Measurements from ENCODE around the gene SEMA3A. TPM values are rescaled to one million over a fixed set of nuclear protein-coding genes. Genes with fewer than 3 reads are reported as not detected.

The SEMA3A gene
- total RNA-seq, 1 experiment from 2014 or later = 43.3 TPM

DNA sequence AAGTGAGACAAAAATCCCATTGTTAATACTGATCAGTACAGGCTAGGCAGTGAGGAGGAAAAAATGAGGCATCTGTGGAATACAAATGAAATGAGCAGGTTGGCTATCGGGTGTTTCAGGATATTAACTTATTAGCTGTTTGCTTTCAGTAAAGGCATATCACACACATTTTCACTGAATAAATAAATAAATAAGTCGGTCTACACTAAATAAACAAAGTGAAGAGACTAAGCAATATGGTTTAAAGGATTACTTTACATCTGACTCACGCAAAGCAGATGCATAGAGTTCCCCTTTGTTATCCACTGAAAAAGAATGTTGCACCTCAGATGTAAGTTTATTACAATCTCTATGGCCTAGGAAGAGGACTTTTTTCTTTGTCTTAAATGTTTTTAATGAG lies 6.3 kb upstream of the SEMA3A start:
- ChIA-PET POLR2A (no interaction called here), CTCF (no interaction called here)
- Histone ChIP-seq H3K4me3 (ENCODE audit: low read depth in 2 of 2, low read length in 2 of 2) (no peak overlapping the region), H3K27ac (ENCODE audit: low read length) (peak overlapping the region; percentile 60), H3K4me1 (ENCODE audit: control insufficient read depth, insufficient read depth, low read length) (peaks cover 10% of the 10 kb centered on the region; the same call in 1 of the 2 replicates), H3K9me3 (ENCODE audit: control insufficient read depth, insufficient read depth, low read depth, low read length) (no peaks in the 10 kb centered on the region), H3K36me3 (ENCODE audit: control insufficient read depth, insufficient read depth, low read length) (no peaks in the 10 kb centered on the region), H3K27me3 (ENCODE audit: control insufficient read depth, insufficient read depth, low read length) (no peaks in the 10 kb centered on the region)
- in situ Hi-C loops (cut with HindIII; ENCODE audit: low pct_unique_long_range_greater_than_20kb, low sequenced_read_pairs) = no loop called here
- DNase-seq (ENCODE audit: low read depth, low spot score) (no peak), ATAC-seq (peak; percentile 86)
- TF ChIP-seq, protein P1, sequence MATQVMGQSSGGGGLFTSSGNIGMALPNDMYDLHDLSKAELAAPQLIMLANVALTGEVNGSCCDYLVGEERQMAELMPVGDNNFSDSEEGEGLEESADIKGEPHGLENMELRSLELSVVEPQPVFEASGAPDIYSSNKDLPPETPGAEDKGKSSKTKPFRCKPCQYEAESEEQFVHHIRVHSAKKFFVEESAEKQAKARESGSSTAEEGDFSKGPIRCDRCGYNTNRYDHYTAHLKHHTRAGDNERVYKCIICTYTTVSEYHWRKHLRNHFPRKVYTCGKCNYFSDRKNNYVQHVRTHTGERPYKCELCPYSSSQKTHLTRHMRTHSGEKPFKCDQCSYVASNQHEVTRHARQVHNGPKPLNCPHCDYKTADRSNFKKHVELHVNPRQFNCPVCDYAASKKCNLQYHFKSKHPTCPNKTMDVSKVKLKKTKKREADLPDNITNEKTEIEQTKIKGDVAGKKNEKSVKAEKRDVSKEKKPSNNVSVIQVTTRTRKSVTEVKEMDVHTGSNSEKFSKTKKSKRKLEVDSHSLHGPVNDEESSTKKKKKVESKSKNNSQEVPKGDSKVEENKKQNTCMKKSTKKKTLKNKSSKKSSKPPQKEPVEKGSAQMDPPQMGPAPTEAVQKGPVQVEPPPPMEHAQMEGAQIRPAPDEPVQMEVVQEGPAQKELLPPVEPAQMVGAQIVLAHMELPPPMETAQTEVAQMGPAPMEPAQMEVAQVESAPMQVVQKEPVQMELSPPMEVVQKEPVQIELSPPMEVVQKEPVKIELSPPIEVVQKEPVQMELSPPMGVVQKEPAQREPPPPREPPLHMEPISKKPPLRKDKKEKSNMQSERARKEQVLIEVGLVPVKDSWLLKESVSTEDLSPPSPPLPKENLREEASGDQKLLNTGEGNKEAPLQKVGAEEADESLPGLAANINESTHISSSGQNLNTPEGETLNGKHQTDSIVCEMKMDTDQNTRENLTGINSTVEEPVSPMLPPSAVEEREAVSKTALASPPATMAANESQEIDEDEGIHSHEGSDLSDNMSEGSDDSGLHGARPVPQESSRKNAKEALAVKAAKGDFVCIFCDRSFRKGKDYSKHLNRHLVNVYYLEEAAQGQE (IDR thresholded peaks at IDR 0.05; ENCODE audit: insufficient read depth in 1 of 2, low read depth in 2 of 2, low read length in 1 of 2) = no peak
- TF ChIP-seq TCF7L2 (IDR thresholded peaks at IDR 0.05; ENCODE audit: low read depth, low read length) (peak; percentile 36; the same call in 1 of the 2 replicates), SIN3A (IDR thresholded peaks at IDR 0.05; ENCODE audit: borderline replicate concordance, insufficient read depth, low read depth, low read length) (no peak)
- no TSS peak for BruUV-seq (replicated peaks)
- intact Hi-C loops (cut with micrococcal nuclease; ENCODE audit: unreplicated experiment) = no loop called here

DNA sequence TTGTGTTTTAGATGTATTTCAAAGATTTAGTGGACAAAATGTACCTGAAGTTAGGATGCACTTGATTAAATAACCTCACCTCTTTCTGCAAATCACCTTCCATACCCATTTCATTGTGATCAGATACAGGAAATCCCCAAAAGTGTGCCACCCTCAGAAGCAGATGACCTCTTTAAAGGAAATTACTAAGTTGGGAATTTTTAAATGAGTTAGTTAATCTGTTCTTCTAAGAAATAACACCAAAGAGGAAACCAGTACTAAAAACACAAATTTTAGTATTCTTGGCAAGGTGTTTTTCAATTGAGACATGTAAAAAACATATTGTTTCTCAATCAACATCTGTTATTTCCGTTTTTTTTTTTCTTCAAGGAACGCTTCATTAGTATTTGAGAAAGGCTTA lies 4.6 kb upstream of the SEMA3A start:
- H3K4me3 ChIP-seq (ENCODE audit: low read depth in 2 of 2, low read length in 2 of 2) = no peak overlapping the region
- POLR2A ChIA-PET = no interaction called here
- intact Hi-C loops (cut with micrococcal nuclease; ENCODE audit: unreplicated experiment) = loop anchor here (10.0 kb wide), 1 partner anchor 216 kb away; no protein-coding TSS in a partner anchor
- DNase-seq (ENCODE audit: low read depth, low spot score) (no peak), ATAC-seq (no peak)
- BruUV-seq (replicated peaks) = no TSS peak
- no peaks in the 10 kb centered on the region for H3K36me3 ChIP-seq (ENCODE audit: control insufficient read depth, insufficient read depth, low read length)
- H3K4me1 ChIP-seq (ENCODE audit: control insufficient read depth, insufficient read depth, low read length) = peaks cover 17% of the 10 kb centered on the region
- CTCF ChIA-PET = no interaction called here
- in situ Hi-C loops (cut with HindIII; ENCODE audit: low pct_unique_long_range_greater_than_20kb, low sequenced_read_pairs) = no loop called here
- no peaks in the 10 kb centered on the region for H3K9me3 ChIP-seq (ENCODE audit: control insufficient read depth, insufficient read depth, low read depth, low read length)
- no peaks in the 10 kb centered on the region for H3K27me3 ChIP-seq (ENCODE audit: control insufficient read depth, insufficient read depth, low read length)
- peak overlapping the region; percentile 41; the same call in 1 of the 2 replicates for H3K27ac ChIP-seq (ENCODE audit: low read length)
- TF ChIP-seq, protein P1 (IDR thresholded peaks at IDR 0.05; ENCODE audit: insufficient read depth in 1 of 2, low read depth in 2 of 2, low read length in 1 of 2) = no peak
- TF ChIP-seq SIN3A (IDR thresholded peaks at IDR 0.05; ENCODE audit: borderline replicate concordance, insufficient read depth, low read depth, low read length) (no peak), POLR2AphosphoS5 (IDR thresholded peaks at IDR 0.05; ENCODE audit: low read depth, low read length) (no peak), TCF7L2 (IDR thresholded peaks at IDR 0.05; ENCODE audit: low read depth, low read length) (no peak)
- TF ChIP-seq, protein P2, sequence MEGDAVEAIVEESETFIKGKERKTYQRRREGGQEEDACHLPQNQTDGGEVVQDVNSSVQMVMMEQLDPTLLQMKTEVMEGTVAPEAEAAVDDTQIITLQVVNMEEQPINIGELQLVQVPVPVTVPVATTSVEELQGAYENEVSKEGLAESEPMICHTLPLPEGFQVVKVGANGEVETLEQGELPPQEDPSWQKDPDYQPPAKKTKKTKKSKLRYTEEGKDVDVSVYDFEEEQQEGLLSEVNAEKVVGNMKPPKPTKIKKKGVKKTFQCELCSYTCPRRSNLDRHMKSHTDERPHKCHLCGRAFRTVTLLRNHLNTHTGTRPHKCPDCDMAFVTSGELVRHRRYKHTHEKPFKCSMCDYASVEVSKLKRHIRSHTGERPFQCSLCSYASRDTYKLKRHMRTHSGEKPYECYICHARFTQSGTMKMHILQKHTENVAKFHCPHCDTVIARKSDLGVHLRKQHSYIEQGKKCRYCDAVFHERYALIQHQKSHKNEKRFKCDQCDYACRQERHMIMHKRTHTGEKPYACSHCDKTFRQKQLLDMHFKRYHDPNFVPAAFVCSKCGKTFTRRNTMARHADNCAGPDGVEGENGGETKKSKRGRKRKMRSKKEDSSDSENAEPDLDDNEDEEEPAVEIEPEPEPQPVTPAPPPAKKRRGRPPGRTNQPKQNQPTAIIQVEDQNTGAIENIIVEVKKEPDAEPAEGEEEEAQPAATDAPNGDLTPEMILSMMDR (IDR thresholded peaks at IDR 0.05) = no peak

Measured in Panc1 (cell line).